HCT116 (cell line): ENCODE measurements around the gene RSAD2. TPM values are rescaled to one million over a fixed set of nuclear protein-coding genes. Genes with fewer than 3 reads are reported as not detected.

Experiments
- ATAC-seq: fragments of 200-7000 bp; cut with Tn5 transposase; 2 replicates; pipeline ENCODE4 v1.9.1; 2020; ENCODE audit warnings: mild to moderate bottlenecking, moderate library complexity
- BruUV-seq: library from RNA; stranded (reverse); fragments of 400-500 nt; replicated peaks from 2 replicates; lab custom pipeline; 2021; lab: Mats Ljungman, UMichigan
- CTCF ChIA-PET: fragments of 300-600 bp; sonication (Branson Sonifier 250); formaldehyde crosslinking; loops from one replicate; lab custom pipeline; 2021; ENCODE audit warnings: antibody characterized with exemption; lab: Charles Lee
- POLR2A ChIA-PET: fragments of 300-600, 350-600 bp; sonication (Branson Sonifier 250); formaldehyde crosslinking; loops from one replicate; lab custom pipeline; 2021; ENCODE audit warnings: antibody characterized with exemption; lab: Charles Lee
- RAD21 ChIA-PET, 2 experiments: fragments of 300-600 bp; sonication (Branson Sonifier 250); formaldehyde crosslinking; loops; one replicate each; lab custom pipeline; 2023; ENCODE audit warnings: low total read pairs in 2 of 2; ENCODE audit not compliant: uncharacterized antibody in 2 of 2, unreplicated experiment in 2 of 2, low non-redundant PET in 1 of 2; lab: Charles Lee
- DNase-seq: peaks from one replicate; pipeline ENCODE4 v3.0.0-alpha.2; 2010; ENCODE audit warnings: low read depth, low spot score
- H2AFZ ChIP-seq: fragments of 200-600 bp; shearing (Covaris generic), sonication (generic); 2 replicates; pipeline ENCODE4 v1.6.1; 2017; ENCODE audit warnings: low read depth, mixed run types, mixed read lengths, antibody characterized with exemption, low read length; ENCODE audit not compliant: poor library complexity, severe bottlenecking
- H3K27ac ChIP-seq: 2 replicates; pipeline ENCODE4 v1.5.1; 2012; ENCODE audit warnings: low read depth, low read length
- H3K27me3 ChIP-seq: fragments of 200-600 bp; sonication (generic); 2 replicates; pipeline ENCODE4 v1.6.1; 2016; ENCODE audit warnings: mixed run types, low read length, mixed read lengths; ENCODE audit not compliant: insufficient read depth
- H3K36me3 ChIP-seq, 2 experiments: fragments of 200-500 bp in 1 of 2; fragments of 200-600 bp in 1 of 2; sonication (Bioruptor generic) in 1 of 2; sonication (generic) in 1 of 2; 2 replicates each; pipeline versions ENCODE4 v1.5.1 to v1.6.1; 2014 to 2016; ENCODE audit warnings: low read length in 2 of 2, inconsistent platforms in 1 of 2, mixed read lengths in 1 of 2, mixed run types in 1 of 2; ENCODE audit not compliant: insufficient read depth in 2 of 2, control insufficient read depth in 1 of 2
- H3K4me1 ChIP-seq, 2 experiments: fragments of 200-600 bp in 1 of 2; sonication (generic) in 1 of 2; 2 replicates each; pipeline versions ENCODE4 v1.5.1 to v1.6.1; 2012 to 2017; ENCODE audit warnings: low read length in 2 of 2, inconsistent platforms in 1 of 2, mild to moderate bottlenecking in 1 of 2, mixed read lengths in 1 of 2, mixed run types in 1 of 2, moderate library complexity in 1 of 2; ENCODE audit not compliant: insufficient read depth in 2 of 2, control insufficient read depth in 1 of 2
- H3K4me2 ChIP-seq: fragments of 200-600 bp; sonication (generic); 2 replicates; pipeline ENCODE4 v1.6.1; 2017; ENCODE audit warnings: mixed run types, low read length, mixed read lengths
- H3K4me3 ChIP-seq, 2 experiments: fragments of 200-600 bp in 1 of 2; sonication (generic) in 1 of 2; replicated peaks in 1 of 2; 2 replicates each; pipeline ENCODE4 v1.5.1; 2011 to 2016; ENCODE audit warnings: low read length in 2 of 2, control low read depth in 1 of 2, low read depth in 1 of 2, mild to moderate bottlenecking in 1 of 2, mixed read lengths in 1 of 2, mixed run types in 1 of 2
- H3K79me2 ChIP-seq: fragments of 200-600 bp; sonication (generic); 2 replicates; pipeline ENCODE4 v1.6.1; 2017; ENCODE audit warnings: mild to moderate bottlenecking, mixed run types, low read length, moderate library complexity, mixed read lengths; ENCODE audit not compliant: insufficient read depth
- H3K9ac ChIP-seq: fragments of 200-600 bp; sonication (generic); 2 replicates; pipeline ENCODE4 v1.6.1; 2016; ENCODE audit warnings: low read length, mixed read lengths
- H3K9me2 ChIP-seq: fragments of 200-600 bp; sonication (generic), shearing (Covaris generic); 2 replicates; pipeline ENCODE4 v1.6.1; 2017; ENCODE audit warnings: mixed run types, mild to moderate bottlenecking, moderate library complexity; ENCODE audit not compliant: insufficient read depth
- H3K9me3 ChIP-seq, 2 experiments: fragments of 200-500 bp in 1 of 2; fragments of 200-600 bp in 1 of 2; sonication (Bioruptor generic) in 1 of 2; sonication (generic) in 1 of 2; 2 replicates each; pipeline ENCODE4 v1.6.1; 2014 to 2017; ENCODE audit warnings: low read length in 2 of 2, mixed read lengths in 2 of 2, inconsistent platforms in 1 of 2, low read depth in 1 of 2, mild to moderate bottlenecking in 1 of 2, mixed run types in 1 of 2, moderate library complexity in 1 of 2; ENCODE audit not compliant: control insufficient read depth in 1 of 2, insufficient read depth in 1 of 2
- H4K20me1 ChIP-seq: fragments of 200-600 bp; sonication (generic), shearing (Covaris generic); 2 replicates; pipeline ENCODE4 v1.6.1; 2017; ENCODE audit warnings: mixed run types, mild to moderate bottlenecking, moderate library complexity; ENCODE audit not compliant: insufficient read depth
- ELF1 ChIP-seq: IDR thresholded peaks from 2 replicates; pipeline ENCODE4 v1.6.1; 2012; ENCODE audit warnings: low read depth, borderline replicate concordance
- POLR2AphosphoS5 ChIP-seq: IDR thresholded peaks from 2 replicates; pipeline ENCODE4 v1.6.1; 2011; ENCODE audit warnings: mild to moderate bottlenecking, low read depth, low read length, moderate library complexity
- ZFX ChIP-seq: fragments of 450-650 bp; IDR thresholded peaks from 2 replicates; pipeline ENCODE4 v1.6.1; 2017
- intact Hi-C: fragments of 100-400 bp; cut with micrococcal nuclease; formaldehyde crosslinking; loops from 2 replicates; pipeline ENCODE4 v1.10.0; 2022
- total RNA-seq: library from RNA; stranded (reverse); gene quantifications from one replicate; pipeline ENCODE4 v1.2.1, GENCODE V29; 2021; ENCODE audit not compliant: unreplicated experiment
- TF ChIP-seq, protein P1 (sequence below): IDR thresholded peaks from 2 replicates; pipeline ENCODE4 v1.6.1; 2012
- TF ChIP-seq, protein P2 (sequence below), 3 experiments: fragments of 200-600 bp in 1 of 3; sonication (generic) in 1 of 3; IDR thresholded peaks in 2 of 3; conservative IDR thresholded peaks in 1 of 3; 2 replicates each; pipeline ENCODE4 v1.5.1; 2012 to 2017; ENCODE audit warnings: low read depth in 2 of 3, low read length in 2 of 3, antibody characterized with exemption in 1 of 3, borderline replicate concordance in 1 of 3, control low read depth in 1 of 3, mild to moderate bottlenecking in 1 of 3, mixed read lengths in 1 of 3, mixed run types in 1 of 3, moderate library complexity in 1 of 3; ENCODE audit not compliant: insufficient read depth in 1 of 3
- TF ChIP-seq, protein P3 (sequence below): IDR thresholded peaks from 2 replicates; pipeline ENCODE4 v1.6.1; 2012; ENCODE audit warnings: low read depth
- TF ChIP-seq, protein P4 (sequence below): IDR thresholded peaks from 2 replicates; pipeline ENCODE4 v1.6.1; 2012

RSAD2 gene
- total RNA-seq, 1 experiment from 2014 or later: not detected

DNA sequence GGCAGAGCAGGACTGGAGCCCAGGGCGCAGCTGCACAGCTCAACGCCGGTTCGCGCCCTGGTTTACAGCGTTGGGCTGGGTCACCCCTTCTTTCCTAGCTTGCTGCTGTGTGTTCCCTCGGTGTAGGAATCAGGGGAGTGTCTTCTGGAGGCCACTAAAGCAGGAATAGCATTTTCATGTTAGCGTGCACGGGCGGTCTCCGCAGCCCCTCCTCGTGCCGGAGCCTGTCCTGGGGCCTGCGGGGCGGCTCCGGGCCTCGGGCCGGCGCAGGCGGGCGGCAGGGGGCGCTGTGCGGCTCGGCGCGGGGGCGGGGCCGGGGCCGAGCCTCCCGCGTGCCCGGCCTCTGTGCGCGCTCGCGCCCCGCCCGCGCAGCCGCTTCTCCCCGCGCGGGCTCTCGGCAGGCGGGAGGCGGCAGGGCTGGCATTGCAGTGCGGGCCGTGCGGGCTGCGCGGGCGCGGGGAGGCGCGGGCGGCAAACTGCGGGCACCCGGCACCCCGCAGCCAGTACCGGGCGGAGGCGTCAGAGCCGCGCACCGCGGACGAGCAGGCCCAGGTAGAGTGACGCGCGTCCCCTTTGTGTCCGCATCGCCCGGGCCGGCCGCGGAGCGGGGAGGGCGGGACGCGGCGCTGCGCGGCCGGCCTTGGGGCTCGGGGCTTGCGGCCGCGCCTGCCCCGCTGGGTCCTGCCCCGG is 39.6 kb downstream of the RSAD2 start, which contains the start of gene RNF144A:
TSS of gene RNF144A (plus strand) at position 342 of the 690 bp plus-strand sequence. CDS start 79,515 bp downstream, outside the sequence.
- H4K20me1 ChIP-seq: no peaks in the 10 kb centered on the region
- H3K9me2 ChIP-seq: no peaks in the 10 kb centered on the region
- CTCF ChIA-PET: interaction anchor here (0.7 to 1.4 kb wide), 6 partner anchors 11 to 126 kb away, joined by 3 to 10 read pairs (median 4); no protein-coding TSS in a partner anchor
- no peak for DNase-seq
- no peaks in the 10 kb centered on the region for H3K9me3 ChIP-seq
- no peaks in the 10 kb centered on the region for H3K27me3 ChIP-seq
- no peaks in the 10 kb centered on the region for H3K36me3 ChIP-seq
- peak within 1 kb of the TSS; percentile 57 for H3K9ac ChIP-seq
- no TSS peak for BruUV-seq
- H3K27ac ChIP-seq: peak within 1 kb of the TSS; percentile 59; the same call in 1 of the 2 replicates
- H3K4me3 ChIP-seq: peak within 1 kb of the TSS; percentile 36 to 49
- intact Hi-C loops: loop anchor here (5.0 kb wide), 1 partner anchor 125 kb away; no protein-coding TSS in a partner anchor
- H2AFZ ChIP-seq: peak within 1 kb of the TSS; percentile 96
- ATAC-seq: peak; percentile 90
- H3K4me2 ChIP-seq: peak within 1 kb of the TSS; percentile 71
- POLR2A ChIA-PET: no interaction called here
- H3K4me1 ChIP-seq: peaks cover 11 to 35% of the 10 kb centered on the region in 2 experiments; a peak in 3 of 4 replicates
- TF ChIP-seq, protein P1, sequence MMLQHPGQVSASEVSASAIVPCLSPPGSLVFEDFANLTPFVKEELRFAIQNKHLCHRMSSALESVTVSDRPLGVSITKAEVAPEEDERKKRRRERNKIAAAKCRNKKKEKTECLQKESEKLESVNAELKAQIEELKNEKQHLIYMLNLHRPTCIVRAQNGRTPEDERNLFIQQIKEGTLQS: no peak
- TF ChIP-seq, protein P2, sequence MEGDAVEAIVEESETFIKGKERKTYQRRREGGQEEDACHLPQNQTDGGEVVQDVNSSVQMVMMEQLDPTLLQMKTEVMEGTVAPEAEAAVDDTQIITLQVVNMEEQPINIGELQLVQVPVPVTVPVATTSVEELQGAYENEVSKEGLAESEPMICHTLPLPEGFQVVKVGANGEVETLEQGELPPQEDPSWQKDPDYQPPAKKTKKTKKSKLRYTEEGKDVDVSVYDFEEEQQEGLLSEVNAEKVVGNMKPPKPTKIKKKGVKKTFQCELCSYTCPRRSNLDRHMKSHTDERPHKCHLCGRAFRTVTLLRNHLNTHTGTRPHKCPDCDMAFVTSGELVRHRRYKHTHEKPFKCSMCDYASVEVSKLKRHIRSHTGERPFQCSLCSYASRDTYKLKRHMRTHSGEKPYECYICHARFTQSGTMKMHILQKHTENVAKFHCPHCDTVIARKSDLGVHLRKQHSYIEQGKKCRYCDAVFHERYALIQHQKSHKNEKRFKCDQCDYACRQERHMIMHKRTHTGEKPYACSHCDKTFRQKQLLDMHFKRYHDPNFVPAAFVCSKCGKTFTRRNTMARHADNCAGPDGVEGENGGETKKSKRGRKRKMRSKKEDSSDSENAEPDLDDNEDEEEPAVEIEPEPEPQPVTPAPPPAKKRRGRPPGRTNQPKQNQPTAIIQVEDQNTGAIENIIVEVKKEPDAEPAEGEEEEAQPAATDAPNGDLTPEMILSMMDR (IDR thresholded peaks at IDR 0.05 in 2 of 3, conservative IDR thresholded peaks at IDR 0.05 in 1 of 3; ENCODE audit: borderline replicate concordance in 1 of 3, insufficient read depth in 1 of 3, low read depth in 2 of 3, low read length in 2 of 3): peak in 2 of 3 experiments; percentile 29 to 35; a peak in 2 of 6 replicates
- TF ChIP-seq, protein P3, sequence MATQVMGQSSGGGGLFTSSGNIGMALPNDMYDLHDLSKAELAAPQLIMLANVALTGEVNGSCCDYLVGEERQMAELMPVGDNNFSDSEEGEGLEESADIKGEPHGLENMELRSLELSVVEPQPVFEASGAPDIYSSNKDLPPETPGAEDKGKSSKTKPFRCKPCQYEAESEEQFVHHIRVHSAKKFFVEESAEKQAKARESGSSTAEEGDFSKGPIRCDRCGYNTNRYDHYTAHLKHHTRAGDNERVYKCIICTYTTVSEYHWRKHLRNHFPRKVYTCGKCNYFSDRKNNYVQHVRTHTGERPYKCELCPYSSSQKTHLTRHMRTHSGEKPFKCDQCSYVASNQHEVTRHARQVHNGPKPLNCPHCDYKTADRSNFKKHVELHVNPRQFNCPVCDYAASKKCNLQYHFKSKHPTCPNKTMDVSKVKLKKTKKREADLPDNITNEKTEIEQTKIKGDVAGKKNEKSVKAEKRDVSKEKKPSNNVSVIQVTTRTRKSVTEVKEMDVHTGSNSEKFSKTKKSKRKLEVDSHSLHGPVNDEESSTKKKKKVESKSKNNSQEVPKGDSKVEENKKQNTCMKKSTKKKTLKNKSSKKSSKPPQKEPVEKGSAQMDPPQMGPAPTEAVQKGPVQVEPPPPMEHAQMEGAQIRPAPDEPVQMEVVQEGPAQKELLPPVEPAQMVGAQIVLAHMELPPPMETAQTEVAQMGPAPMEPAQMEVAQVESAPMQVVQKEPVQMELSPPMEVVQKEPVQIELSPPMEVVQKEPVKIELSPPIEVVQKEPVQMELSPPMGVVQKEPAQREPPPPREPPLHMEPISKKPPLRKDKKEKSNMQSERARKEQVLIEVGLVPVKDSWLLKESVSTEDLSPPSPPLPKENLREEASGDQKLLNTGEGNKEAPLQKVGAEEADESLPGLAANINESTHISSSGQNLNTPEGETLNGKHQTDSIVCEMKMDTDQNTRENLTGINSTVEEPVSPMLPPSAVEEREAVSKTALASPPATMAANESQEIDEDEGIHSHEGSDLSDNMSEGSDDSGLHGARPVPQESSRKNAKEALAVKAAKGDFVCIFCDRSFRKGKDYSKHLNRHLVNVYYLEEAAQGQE: no peak
- no peak for TF ChIP-seq ELF1
- TF ChIP-seq, protein P4, sequence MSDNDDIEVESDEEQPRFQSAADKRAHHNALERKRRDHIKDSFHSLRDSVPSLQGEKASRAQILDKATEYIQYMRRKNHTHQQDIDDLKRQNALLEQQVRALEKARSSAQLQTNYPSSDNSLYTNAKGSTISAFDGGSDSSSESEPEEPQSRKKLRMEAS: peak; percentile 36; the same call in 1 of the 2 replicates
- peak; percentile 82 for TF ChIP-seq ZFX
- peak; percentile 71 for TF ChIP-seq POLR2AphosphoS5
- H3K79me2 ChIP-seq: peaks cover 3% of the 10 kb centered on the region; the same call in 1 of the 2 replicates
- RAD21 ChIA-PET: no interaction called here
